SK-N-DZ (cell line): ENCODE results near the gene VWC2.

Source experiments
- DNase-seq: peaks from one replicate; pipeline ENCODE4 v3.0.0-alpha.2; 2015; ENCODE audit warnings: low spot score

VWC2 gene

GRCh38 chr7:49783446-49783845, 10.0 kb downstream of the VWC2 start:
- DNase-seq, result no peak

- no peak for DNase-seq
These were observed 14.5 kb downstream of the VWC2 start for GRCh38 chr7:49787980-49788379.

- DNase-seq, result no peak
These were observed 15.1 kb downstream of the VWC2 start for GRCh38 chr7:49788455-49789059.

- DNase-seq, result no peak
These were observed 16.3 kb downstream of the VWC2 start for GRCh38 chr7:49789736-49790135.

GRCh38 chr7:49790209-49790608, 16.8 kb downstream of the VWC2 start:
- no peak for DNase-seq

GRCh38 chr7:49791088-49791741, 17.8 kb downstream of the VWC2 start:
- DNase-seq, result no peak

GRCh38 chr7:49797987-49798660, 24.7 kb downstream of the VWC2 start:
- no peak for DNase-seq

GRCh38 chr7:49800031-49800430, 26.6 kb downstream of the VWC2 start:
- no peak for DNase-seq

- DNase-seq, result no peak
These were observed 29.2 kb downstream of the VWC2 start for GRCh38 chr7:49802600-49802999.

- no peak for DNase-seq
These were observed 30.4 kb downstream of the VWC2 start for GRCh38 chr7:49803812-49804211.

GRCh38 chr7:49805371-49806007, 32.1 kb downstream of the VWC2 start:
- no peak for DNase-seq

- no peak for DNase-seq
These were observed 39.1 kb downstream of the VWC2 start for GRCh38 chr7:49812534-49812933.

- no peak for DNase-seq
These were observed 43.8 kb downstream of the VWC2 start for GRCh38 chr7:49817279-49817678.

- no peak for DNase-seq
These were observed 47.7 kb downstream of the VWC2 start for GRCh38 chr7:49821181-49821580.

- no peak for DNase-seq
These were observed 49.4 kb downstream of the VWC2 start for GRCh38 chr7:49822856-49823255.

- no peak for DNase-seq
These were observed 50.1 kb downstream of the VWC2 start for GRCh38 chr7:49823566-49823965.

GRCh38 chr7:49839863-49840645, 66.6 kb downstream of the VWC2 start:
- DNase-seq, result no peak

- no peak for DNase-seq
These were observed 67.4 kb downstream of the VWC2 start for GRCh38 chr7:49840751-49841405.

GRCh38 chr7:49845626-49846025, 72.2 kb downstream of the VWC2 start:
- no peak for DNase-seq

GRCh38 chr7:49848211-49848841, 74.9 kb downstream of the VWC2 start:
- DNase-seq, result no peak
